GM12878 (cell line): ENCODE results near the gene MBD5.

Source experiments
- HCFC1 ChIP-seq: fragments of 150-350 bp; IDR thresholded peaks from 2 replicates; pipeline ENCODE4 v1.6.1; 2014; ENCODE audit warnings: low read length
- POLR2A ChIP-seq: IDR thresholded peaks from 2 replicates; pipeline ENCODE4 v1.6.1; 2011; ENCODE audit warnings: low read depth, mild to moderate bottlenecking, low read length
- POLR2AphosphoS2 ChIP-seq: IDR thresholded peaks from 2 replicates; pipeline ENCODE4 v1.6.1; 2011; ENCODE audit warnings: low read depth, mild to moderate bottlenecking, low read length, improper control_type of control experiment, moderate library complexity
- RCOR1 ChIP-seq: conservative IDR thresholded peaks from 2 replicates; pipeline ENCODE4 v1.6.1; 2012; ENCODE audit warnings: low read depth, low read length, improper control_type of control experiment
- SMC3 ChIP-seq: IDR thresholded peaks from 2 replicates; pipeline ENCODE4 v1.6.1; 2011; ENCODE audit warnings: low read length, improper control_type of control experiment, borderline replicate concordance
- STAT3 ChIP-seq: IDR thresholded peaks from 2 replicates; pipeline ENCODE4 v1.6.1; 2011; ENCODE audit warnings: low read depth, low read length, improper control_type of control experiment
- TCF12 ChIP-seq: IDR thresholded peaks from 2 replicates; pipeline ENCODE4 v1.6.1; 2011; ENCODE audit warnings: low read depth, mild to moderate bottlenecking, low read length
- TF ChIP-seq, protein P1 (sequence below), 3 experiments: IDR thresholded peaks in 2 of 3; conservative IDR thresholded peaks in 1 of 3; 2 replicates each; pipeline ENCODE4 v1.5.1; 2011; ENCODE audit warnings: low read depth in 3 of 3, low read length in 3 of 3, mild to moderate bottlenecking in 3 of 3, control low read depth in 2 of 3, moderate library complexity in 2 of 3, inconsistent platforms in 1 of 3, mixed read lengths in 1 of 3; ENCODE audit not compliant: control insufficient read depth in 2 of 3, insufficient read depth in 1 of 3; ENCODE audit errors: extremely low read depth in 1 of 3
- TF ChIP-seq, protein P2 (sequence below): fragments of 450-650 bp; formaldehyde crosslinking; IDR thresholded peaks from 2 replicates; pipeline ENCODE4 v1.4.0; 2020; ENCODE audit warnings: mild to moderate bottlenecking, moderate library complexity
- TF ChIP-seq, protein P3 (sequence below): IDR thresholded peaks from 2 replicates; pipeline ENCODE4 v1.6.1; 2012; ENCODE audit warnings: low read length, inconsistent platforms
- TF ChIP-seq, protein P4 (sequence below): IDR thresholded peaks from 2 replicates; pipeline ENCODE4 v1.6.1; 2012; ENCODE audit warnings: low read depth, low read length, improper control_type of control experiment

DNA sequence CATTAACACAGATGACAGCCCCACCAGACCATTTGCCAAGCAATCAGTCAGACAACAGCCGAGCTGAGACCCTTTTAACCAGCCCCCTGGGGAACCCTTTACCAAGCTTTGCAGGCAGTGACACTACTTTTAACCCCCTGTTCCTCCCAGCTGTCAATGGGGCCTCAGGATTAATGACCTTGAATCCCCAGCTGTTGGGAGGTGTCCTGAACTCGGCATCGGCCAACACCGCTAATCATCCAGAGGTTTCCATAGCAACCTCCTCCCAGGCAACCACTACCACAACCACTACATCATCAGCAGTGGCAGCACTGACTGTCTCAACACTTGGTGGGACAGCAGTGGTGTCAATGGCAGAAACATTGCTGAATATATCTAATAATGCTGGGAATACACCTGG lies 462.8 kb downstream of the MBD5 start:
- TF ChIP-seq, protein P1, sequence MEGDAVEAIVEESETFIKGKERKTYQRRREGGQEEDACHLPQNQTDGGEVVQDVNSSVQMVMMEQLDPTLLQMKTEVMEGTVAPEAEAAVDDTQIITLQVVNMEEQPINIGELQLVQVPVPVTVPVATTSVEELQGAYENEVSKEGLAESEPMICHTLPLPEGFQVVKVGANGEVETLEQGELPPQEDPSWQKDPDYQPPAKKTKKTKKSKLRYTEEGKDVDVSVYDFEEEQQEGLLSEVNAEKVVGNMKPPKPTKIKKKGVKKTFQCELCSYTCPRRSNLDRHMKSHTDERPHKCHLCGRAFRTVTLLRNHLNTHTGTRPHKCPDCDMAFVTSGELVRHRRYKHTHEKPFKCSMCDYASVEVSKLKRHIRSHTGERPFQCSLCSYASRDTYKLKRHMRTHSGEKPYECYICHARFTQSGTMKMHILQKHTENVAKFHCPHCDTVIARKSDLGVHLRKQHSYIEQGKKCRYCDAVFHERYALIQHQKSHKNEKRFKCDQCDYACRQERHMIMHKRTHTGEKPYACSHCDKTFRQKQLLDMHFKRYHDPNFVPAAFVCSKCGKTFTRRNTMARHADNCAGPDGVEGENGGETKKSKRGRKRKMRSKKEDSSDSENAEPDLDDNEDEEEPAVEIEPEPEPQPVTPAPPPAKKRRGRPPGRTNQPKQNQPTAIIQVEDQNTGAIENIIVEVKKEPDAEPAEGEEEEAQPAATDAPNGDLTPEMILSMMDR (IDR thresholded peaks at IDR 0.05 in 2 of 3, conservative IDR thresholded peaks at IDR 0.05 in 1 of 3; ENCODE audit: control insufficient read depth in 2 of 3, extremely low read depth in 1 of 3, insufficient read depth in 1 of 3, low read depth in 3 of 3, low read length in 3 of 3) = no peak
- TF ChIP-seq, protein P2, sequence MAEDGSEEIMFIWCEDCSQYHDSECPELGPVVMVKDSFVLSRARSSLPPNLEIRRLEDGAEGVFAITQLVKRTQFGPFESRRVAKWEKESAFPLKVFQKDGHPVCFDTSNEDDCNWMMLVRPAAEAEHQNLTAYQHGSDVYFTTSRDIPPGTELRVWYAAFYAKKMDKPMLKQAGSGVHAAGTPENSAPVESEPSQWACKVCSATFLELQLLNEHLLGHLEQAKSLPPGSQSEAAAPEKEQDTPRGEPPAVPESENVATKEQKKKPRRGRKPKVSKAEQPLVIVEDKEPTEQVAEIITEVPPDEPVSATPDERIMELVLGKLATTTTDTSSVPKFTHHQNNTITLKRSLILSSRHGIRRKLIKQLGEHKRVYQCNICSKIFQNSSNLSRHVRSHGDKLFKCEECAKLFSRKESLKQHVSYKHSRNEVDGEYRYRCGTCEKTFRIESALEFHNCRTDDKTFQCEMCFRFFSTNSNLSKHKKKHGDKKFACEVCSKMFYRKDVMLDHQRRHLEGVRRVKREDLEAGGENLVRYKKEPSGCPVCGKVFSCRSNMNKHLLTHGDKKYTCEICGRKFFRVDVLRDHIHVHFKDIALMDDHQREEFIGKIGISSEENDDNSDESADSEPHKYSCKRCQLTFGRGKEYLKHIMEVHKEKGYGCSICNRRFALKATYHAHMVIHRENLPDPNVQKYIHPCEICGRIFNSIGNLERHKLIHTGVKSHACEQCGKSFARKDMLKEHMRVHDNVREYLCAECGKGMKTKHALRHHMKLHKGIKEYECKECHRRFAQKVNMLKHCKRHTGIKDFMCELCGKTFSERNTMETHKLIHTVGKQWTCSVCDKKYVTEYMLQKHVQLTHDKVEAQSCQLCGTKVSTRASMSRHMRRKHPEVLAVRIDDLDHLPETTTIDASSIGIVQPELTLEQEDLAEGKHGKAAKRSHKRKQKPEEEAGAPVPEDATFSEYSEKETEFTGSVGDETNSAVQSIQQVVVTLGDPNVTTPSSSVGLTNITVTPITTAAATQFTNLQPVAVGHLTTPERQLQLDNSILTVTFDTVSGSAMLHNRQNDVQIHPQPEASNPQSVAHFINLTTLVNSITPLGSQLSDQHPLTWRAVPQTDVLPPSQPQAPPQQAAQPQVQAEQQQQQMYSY (CRISPR knock-in tag) = no peak
- TF ChIP-seq SMC3 (no peak), RCOR1 (no peak), TCF12 (no peak), POLR2A (no peak), STAT3 (no peak), HCFC1 (no peak), POLR2AphosphoS2 (no peak)
- TF ChIP-seq, protein P3, sequence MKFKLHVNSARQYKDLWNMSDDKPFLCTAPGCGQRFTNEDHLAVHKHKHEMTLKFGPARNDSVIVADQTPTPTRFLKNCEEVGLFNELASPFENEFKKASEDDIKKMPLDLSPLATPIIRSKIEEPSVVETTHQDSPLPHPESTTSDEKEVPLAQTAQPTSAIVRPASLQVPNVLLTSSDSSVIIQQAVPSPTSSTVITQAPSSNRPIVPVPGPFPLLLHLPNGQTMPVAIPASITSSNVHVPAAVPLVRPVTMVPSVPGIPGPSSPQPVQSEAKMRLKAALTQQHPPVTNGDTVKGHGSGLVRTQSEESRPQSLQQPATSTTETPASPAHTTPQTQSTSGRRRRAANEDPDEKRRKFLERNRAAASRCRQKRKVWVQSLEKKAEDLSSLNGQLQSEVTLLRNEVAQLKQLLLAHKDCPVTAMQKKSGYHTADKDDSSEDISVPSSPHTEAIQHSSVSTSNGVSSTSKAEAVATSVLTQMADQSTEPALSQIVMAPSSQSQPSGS = no peak
- TF ChIP-seq, protein P4, sequence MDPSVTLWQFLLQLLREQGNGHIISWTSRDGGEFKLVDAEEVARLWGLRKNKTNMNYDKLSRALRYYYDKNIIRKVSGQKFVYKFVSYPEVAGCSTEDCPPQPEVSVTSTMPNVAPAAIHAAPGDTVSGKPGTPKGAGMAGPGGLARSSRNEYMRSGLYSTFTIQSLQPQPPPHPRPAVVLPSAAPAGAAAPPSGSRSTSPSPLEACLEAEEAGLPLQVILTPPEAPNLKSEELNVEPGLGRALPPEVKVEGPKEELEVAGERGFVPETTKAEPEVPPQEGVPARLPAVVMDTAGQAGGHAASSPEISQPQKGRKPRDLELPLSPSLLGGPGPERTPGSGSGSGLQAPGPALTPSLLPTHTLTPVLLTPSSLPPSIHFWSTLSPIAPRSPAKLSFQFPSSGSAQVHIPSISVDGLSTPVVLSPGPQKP = no peak
